HEK293 (cell line): ENCODE measurements around the gene ZNF394.

Experiments used
- CTCF ChIA-PET: fragments of 350-600 bp; formaldehyde crosslinking; extraction: SDS; loops from one replicate; lab custom pipeline; 2021; ENCODE audit warnings: antibody characterized with exemption; lab: Yijun Ruan, JAX
- POLR2A ChIA-PET: fragments of 300-600 bp; formaldehyde crosslinking; extraction: SDS; loops from one replicate; lab custom pipeline; 2020; ENCODE audit warnings: antibody characterized with exemption, inconsistent platforms; lab: Yijun Ruan, JAX
- H3K27ac ChIP-seq: fragments of 200-500 bp; sonication (Bioruptor generic); 2 replicates; pipeline ENCODE4 v1.5.1; 2014; ENCODE audit warnings: low read depth, low read length, control low read depth, inconsistent platforms; ENCODE audit errors: extremely low read depth
- H3K36me3 ChIP-seq, 2 experiments: fragments of 200-500 bp in 1 of 2; sonication (Bioruptor generic) in 1 of 2; 1 replicate in 1 of 2; 2 replicates in 1 of 2; pipeline ENCODE4 v1.5.1; 2014 to 2017; ENCODE audit warnings: inconsistent platforms in 2 of 2, low read length in 2 of 2; ENCODE audit not compliant: control insufficient read depth in 2 of 2, insufficient read depth in 1 of 2
- H3K4me1 ChIP-seq: fragments of 200-500 bp; sonication (Bioruptor generic); 2 replicates; pipeline ENCODE4 v1.5.1; 2014; ENCODE audit warnings: mild to moderate bottlenecking, low read length, inconsistent platforms; ENCODE audit not compliant: control insufficient read depth, insufficient read depth
- H3K4me3 ChIP-seq: 2 replicates; pipeline ENCODE4 v1.5.1; 2011; ENCODE audit warnings: low read depth, mild to moderate bottlenecking, control low read depth, low read length, moderate library complexity
- H3K9me3 ChIP-seq: fragments of 200-500 bp; sonication (Bioruptor generic); 2 replicates; pipeline ENCODE4 v1.5.1; 2014; ENCODE audit warnings: low read depth, low read length, inconsistent platforms; ENCODE audit not compliant: control insufficient read depth, insufficient read depth
- ATF2 ChIP-seq: fragments of 450-650 bp; formaldehyde crosslinking; IDR thresholded peaks from 2 replicates; pipeline ENCODE4 v1.5.1; 2016; ENCODE audit warnings: missing biosample characterization, missing genetic modification characterization, low read depth
- FEZF1 ChIP-seq: fragments of 450-650 bp; formaldehyde crosslinking; IDR thresholded peaks from 2 replicates; pipeline ENCODE4 v1.5.1; 2016; ENCODE audit warnings: missing biosample characterization, missing genetic modification characterization
- GLIS2 ChIP-seq: fragments of 450-650 bp; formaldehyde crosslinking; IDR thresholded peaks from 2 replicates; pipeline ENCODE4 v1.5.1; 2016; ENCODE audit warnings: missing biosample characterization, missing genetic modification characterization
- KLF16 ChIP-seq: fragments of 450-650 bp; formaldehyde crosslinking; IDR thresholded peaks from 2 replicates; pipeline ENCODE4 v1.5.1; 2017; ENCODE audit warnings: missing biosample characterization, missing genetic modification characterization
- KLF9 ChIP-seq: fragments of 450-650 bp; formaldehyde crosslinking; IDR thresholded peaks from 2 replicates; pipeline ENCODE4 v1.5.1; 2016; ENCODE audit warnings: missing biosample characterization, missing genetic modification characterization, low read depth
- PATZ1 ChIP-seq: fragments of 450-650 bp; formaldehyde crosslinking; IDR thresholded peaks from 2 replicates; pipeline ENCODE4 v1.5.1; 2016; ENCODE audit warnings: missing biosample characterization, missing genetic modification characterization
- RBAK ChIP-seq: fragments of 450-650 bp; formaldehyde crosslinking; IDR thresholded peaks from 2 replicates; pipeline ENCODE4 v1.5.1; 2016; ENCODE audit warnings: missing biosample characterization, missing genetic modification characterization
- ZBTB1 ChIP-seq: fragments of 450-650 bp; formaldehyde crosslinking; IDR thresholded peaks from 2 replicates; pipeline ENCODE4 v1.5.1; 2016; ENCODE audit warnings: missing biosample characterization, missing genetic modification characterization
- ZBTB48 ChIP-seq: fragments of 450-650 bp; formaldehyde crosslinking; IDR thresholded peaks from 2 replicates; pipeline ENCODE4 v1.5.1; 2016; ENCODE audit warnings: missing biosample characterization, missing genetic modification characterization
- ZFP3 ChIP-seq: fragments of 450-650 bp; formaldehyde crosslinking; IDR thresholded peaks from 2 replicates; pipeline ENCODE4 v1.5.1; 2016; ENCODE audit warnings: low read depth, missing biosample characterization, missing genetic modification characterization
- ZNF146 ChIP-seq: fragments of 450-650 bp; formaldehyde crosslinking; IDR thresholded peaks from 2 replicates; pipeline ENCODE4 v1.5.1; 2016; ENCODE audit warnings: missing biosample characterization, missing genetic modification characterization
- ZNF26 ChIP-seq: fragments of 450-650 bp; formaldehyde crosslinking; IDR thresholded peaks from 2 replicates; pipeline ENCODE4 v1.5.1; 2016; ENCODE audit warnings: missing biosample characterization, missing genetic modification characterization
- ZNF366 ChIP-seq: fragments of 450-650 bp; formaldehyde crosslinking; conservative IDR thresholded peaks from 2 replicates; pipeline ENCODE4 v1.5.1; 2016; ENCODE audit warnings: missing biosample characterization, missing genetic modification characterization
- ZNF391 ChIP-seq: fragments of 450-650 bp; formaldehyde crosslinking; IDR thresholded peaks from 2 replicates; pipeline ENCODE4 v1.5.1; 2016; ENCODE audit warnings: low read depth, missing biosample characterization, missing genetic modification characterization, borderline replicate concordance
- ZNF404 ChIP-seq: fragments of 450-650 bp; formaldehyde crosslinking; IDR thresholded peaks from 2 replicates; pipeline ENCODE4 v1.5.1; 2017; ENCODE audit warnings: missing biosample characterization, missing genetic modification characterization
- ZNF416 ChIP-seq: fragments of 450-650 bp; formaldehyde crosslinking; IDR thresholded peaks from 2 replicates; pipeline ENCODE4 v1.5.1; 2016; ENCODE audit warnings: missing biosample characterization, missing genetic modification characterization
- ZNF433 ChIP-seq: fragments of 450-650 bp; formaldehyde crosslinking; IDR thresholded peaks from 2 replicates; pipeline ENCODE4 v1.5.1; 2016; ENCODE audit warnings: missing biosample characterization, missing genetic modification characterization, low read depth
- ZNF473 ChIP-seq: fragments of 450-650 bp; formaldehyde crosslinking; IDR thresholded peaks from 2 replicates; pipeline ENCODE4 v1.5.1; 2017; ENCODE audit warnings: missing biosample characterization, missing genetic modification characterization
- ZNF558 ChIP-seq: fragments of 450-650 bp; formaldehyde crosslinking; IDR thresholded peaks from 2 replicates; pipeline ENCODE4 v1.5.1; 2016; ENCODE audit warnings: missing biosample characterization, missing genetic modification characterization
- ZNF600 ChIP-seq: fragments of 450-650 bp; formaldehyde crosslinking; IDR thresholded peaks from 2 replicates; pipeline ENCODE4 v1.5.1; 2016; ENCODE audit warnings: missing biosample characterization, missing genetic modification characterization
- ZNF658 ChIP-seq: fragments of 450-650 bp; formaldehyde crosslinking; IDR thresholded peaks from 2 replicates; pipeline ENCODE4; 2016; ENCODE audit warnings: missing biosample characterization, missing genetic modification characterization
- ZNF677 ChIP-seq: fragments of 450-650 bp; IDR thresholded peaks from 2 replicates; pipeline ENCODE4 v1.5.0; 2018; ENCODE audit warnings: missing biosample characterization, mild to moderate bottlenecking, missing genetic modification characterization, moderate library complexity
- ZNF704 ChIP-seq: fragments of 450-650 bp; formaldehyde crosslinking; IDR thresholded peaks from 2 replicates; pipeline ENCODE4 v1.5.1; 2016; ENCODE audit warnings: missing biosample characterization, missing genetic modification characterization
- ZNF768 ChIP-seq: fragments of 450-650 bp; formaldehyde crosslinking; IDR thresholded peaks from 2 replicates; pipeline ENCODE4 v1.5.1; 2018; ENCODE audit warnings: missing biosample characterization, mild to moderate bottlenecking, missing genetic modification characterization
- ZNF792 ChIP-seq: fragments of 450-650 bp; formaldehyde crosslinking; IDR thresholded peaks from 2 replicates; pipeline ENCODE4 v1.5.1; 2016; ENCODE audit warnings: missing biosample characterization, missing genetic modification characterization
- ZSCAN16 ChIP-seq: fragments of 450-650 bp; formaldehyde crosslinking; IDR thresholded peaks from 2 replicates; pipeline ENCODE4 v1.5.1; 2016; ENCODE audit warnings: missing biosample characterization, missing genetic modification characterization
- TF ChIP-seq, protein P1 (sequence below): fragments of 450-650 bp; formaldehyde crosslinking; IDR thresholded peaks from 2 replicates; pipeline ENCODE4 v1.5.1; 2016; ENCODE audit warnings: missing biosample characterization, missing genetic modification characterization

The ZNF394 gene

GRCh38 chr7:99452541-99452940 is 47.5 kb downstream of the ZNF394 start:
- TF ChIP-seq ZNF416 (tag by site-specific recombination): no peak
- no peak for TF ChIP-seq GLIS2 (tag by site-specific recombination)
- TF ChIP-seq RBAK (tag by site-specific recombination): no peak
- no peak for TF ChIP-seq KLF16
- TF ChIP-seq ZNF404 (tag by site-specific recombination): no peak
- no peak for TF ChIP-seq KLF9
- no peak for TF ChIP-seq ZNF558 (tag by site-specific recombination)
- no peak for TF ChIP-seq ZFP3 (tag by site-specific recombination)
- TF ChIP-seq ATF2: no peak
- no peak for TF ChIP-seq PATZ1 (tag by site-specific recombination)
- Histone ChIP-seq H3K9me3 (no peaks in the 10 kb centered on the region), H3K4me1 (no peaks in the 10 kb centered on the region), H3K4me3 (no peak overlapping the region), H3K27ac (no peak overlapping the region), H3K36me3 (peaks cover 10 to 97% of the 10 kb centered on the region in 2 experiments; a peak in 2 of 3 replicates)
- ChIA-PET POLR2A (no interaction called here), CTCF (no interaction called here)

DNA sequence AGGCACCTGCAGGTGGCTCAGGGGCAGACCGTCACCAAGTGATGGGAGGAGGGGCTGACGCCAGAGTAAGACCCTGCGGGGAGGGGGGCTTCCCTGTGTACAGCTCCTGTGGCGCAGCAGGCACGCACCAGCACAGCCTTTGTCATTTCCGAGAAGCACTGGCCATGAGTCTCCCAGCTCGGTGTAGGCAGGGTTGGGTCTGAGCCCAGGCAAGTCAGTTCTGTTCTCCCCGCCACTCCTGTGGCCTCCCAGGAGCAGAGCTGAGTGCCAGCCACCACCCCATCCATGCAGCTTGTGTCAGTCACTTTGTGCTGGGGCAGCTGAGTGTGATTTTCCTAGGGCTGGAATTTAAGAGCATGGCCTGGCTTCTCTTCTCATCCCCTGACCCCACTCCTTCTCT is 48.1 kb downstream of the ZNF394 start:
- ChIA-PET POLR2A (interaction anchor here (1.5 kb wide), 1 partner anchor 14 kb away, joined by 5 read pairs; the partner anchor contains the start of genes CPSF4 and PTCD1), CTCF (no interaction called here)
- no peaks in the 10 kb centered on the region for H3K4me1 ChIP-seq
- no peaks in the 10 kb centered on the region for H3K9me3 ChIP-seq
- TF ChIP-seq ZNF433 (tag by site-specific recombination) (no peak), ZNF391 (0 out of 2 replicates have a peak, but pooled peaks have one; percentile 34)
- TF ChIP-seq, all 188 proteins: peak for 1
- Histone ChIP-seq H3K27ac (no peak overlapping the region), H3K36me3 (peaks cover 15 to 92% of the 10 kb centered on the region in 2 experiments; a peak in 2 of 3 replicates), H3K4me3 (no peak overlapping the region)

GRCh38 chr7:99449326-99449725 is 50.8 kb downstream of the ZNF394 start:
- ChIA-PET POLR2A (interaction anchor here (0.6 to 2.6 kb wide), 4 partner anchors 9 to 40 kb away, joined by 3 to 7 read pairs (median 4); partner anchors contain the start of genes CPSF4 and PTCD1), CTCF (no interaction called here)
- peaks cover 35 to 86% of the 10 kb centered on the region in 2 experiments for H3K36me3 ChIP-seq
- H3K4me3 ChIP-seq: no peak overlapping the region
- no peak for TF ChIP-seq ZNF366 (tag by site-specific recombination)
- TF ChIP-seq ZNF792 (tag by site-specific recombination): no peak
- TF ChIP-seq ZNF768: no peak
- TF ChIP-seq ZNF26: no peak
- no peak for TF ChIP-seq KLF16
- TF ChIP-seq, protein P1, sequence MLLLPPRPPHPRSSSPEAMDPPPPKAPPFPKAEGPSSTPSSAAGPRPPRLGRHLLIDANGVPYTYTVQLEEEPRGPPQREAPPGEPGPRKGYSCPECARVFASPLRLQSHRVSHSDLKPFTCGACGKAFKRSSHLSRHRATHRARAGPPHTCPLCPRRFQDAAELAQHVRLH (tag by site-specific recombination): no peak
- TF ChIP-seq ZBTB1 (tag by site-specific recombination): no peak
- TF ChIP-seq ZBTB48 (tag by site-specific recombination): no peak
- TF ChIP-seq ZNF600 (tag by site-specific recombination): no peak
- no peak for TF ChIP-seq ZNF146 (tag by site-specific recombination)
- no peak for TF ChIP-seq ZSCAN16 (tag by site-specific recombination)
- no peak for TF ChIP-seq ZNF677 (tag by site-specific recombination)
- TF ChIP-seq ZNF704: no peak
- no peak for TF ChIP-seq ZNF658 (tag by site-specific recombination)
- no peak for TF ChIP-seq ZNF473
- no peak for TF ChIP-seq FEZF1 (tag by site-specific recombination)
- H3K9me3 ChIP-seq: no peaks in the 10 kb centered on the region
- no peak overlapping the region for H3K27ac ChIP-seq
- no peaks in the 10 kb centered on the region for H3K4me1 ChIP-seq
